HG03558 (cell line): ENCODE data around the gene TLE4.
"Not testable (repeated sequence)": the region's sequence is repeated elsewhere in the genome, so short reads cannot be mapped to it uniquely, and the experiment has no call there.

Experiments
- ATAC-seq: cut with Tn5 transposase; IDR thresholded peaks from one replicate; pipeline ENCODE4 v1.9.1; 2021; ENCODE audit warnings: moderate number of reproducible peaks; ENCODE audit not compliant: unreplicated experiment; ENCODE audit errors: extremely low read depth

Gene TLE4

DNA sequence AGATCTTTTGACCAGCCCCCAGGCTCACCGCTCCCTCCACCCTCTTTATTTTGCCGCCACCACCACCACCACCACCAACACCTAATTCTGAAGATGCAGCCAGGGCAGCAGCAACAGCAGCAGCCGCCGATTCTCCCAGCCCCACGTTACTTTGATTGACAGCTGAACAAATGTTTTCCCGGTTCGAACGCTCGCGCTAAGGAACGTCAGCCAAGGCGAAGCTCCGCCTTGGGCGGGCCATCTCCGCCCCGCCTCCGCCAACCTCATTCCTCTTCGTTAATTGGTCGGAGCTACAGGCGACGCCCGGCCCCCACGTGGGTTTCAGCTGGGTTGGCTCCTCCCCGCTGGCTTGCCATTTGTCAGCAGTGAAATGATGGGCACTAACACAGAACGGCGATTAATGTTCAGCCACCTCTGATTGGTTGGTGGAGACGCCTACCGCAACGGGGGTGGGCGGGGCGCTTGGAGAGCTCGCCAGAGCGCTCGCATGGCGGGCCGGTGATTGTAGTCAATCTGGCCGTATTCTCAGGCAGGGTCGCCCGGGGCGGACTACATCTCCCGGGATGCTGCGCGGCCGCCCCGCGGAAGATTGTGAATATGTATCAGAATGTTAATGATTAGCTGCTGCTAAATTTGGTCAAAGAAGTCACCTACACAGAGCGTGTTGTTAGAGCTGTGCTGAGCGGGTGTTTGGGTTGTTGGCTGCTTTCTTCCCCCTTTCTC lies at the start of gene TLE4:
Gene TLE4 (plus strand): TSS at position 657 of the 723 bp plus-strand sequence. CDS start 826 bp downstream, outside the sequence.
- peak; percentile 83 for ATAC-seq

- no peak for ATAC-seq
Measured at GRCh38 chr9:79522793-79523192, 49.0 kb upstream of the TLE4 start.

- no peak for ATAC-seq
Measured at GRCh38 chr9:79524266-79524665, 47.5 kb upstream of the TLE4 start.

GRCh38 chr9:79526149-79526672 lies 45.6 kb upstream of the TLE4 start:
- ATAC-seq = no peak

DNA sequence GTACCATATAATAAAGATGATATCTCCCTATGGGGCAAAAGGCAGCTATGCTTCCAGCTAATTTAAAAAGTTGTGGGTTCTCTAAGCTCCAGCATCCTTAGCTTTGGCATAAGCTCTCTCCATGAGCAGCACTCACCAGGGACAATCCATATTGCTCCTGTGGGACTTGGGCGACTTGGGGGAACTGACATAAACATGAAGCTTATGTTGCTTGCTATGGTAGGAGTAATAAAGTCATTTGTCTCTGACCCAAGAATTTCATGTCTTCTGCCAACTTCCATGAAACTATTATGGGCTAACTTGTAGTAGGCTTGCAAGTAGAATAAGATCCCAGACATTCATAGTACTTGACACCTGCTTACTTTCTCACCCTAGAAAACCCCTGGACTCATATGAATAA lies 36.2 kb upstream of the TLE4 start:
- no peak for ATAC-seq

- ATAC-seq = no peak
Measured at GRCh38 chr9:79537838-79538237, 33.9 kb upstream of the TLE4 start.

- ATAC-seq = no peak
Measured at GRCh38 chr9:79542735-79543620, 28.8 kb upstream of the TLE4 start.

DNA sequence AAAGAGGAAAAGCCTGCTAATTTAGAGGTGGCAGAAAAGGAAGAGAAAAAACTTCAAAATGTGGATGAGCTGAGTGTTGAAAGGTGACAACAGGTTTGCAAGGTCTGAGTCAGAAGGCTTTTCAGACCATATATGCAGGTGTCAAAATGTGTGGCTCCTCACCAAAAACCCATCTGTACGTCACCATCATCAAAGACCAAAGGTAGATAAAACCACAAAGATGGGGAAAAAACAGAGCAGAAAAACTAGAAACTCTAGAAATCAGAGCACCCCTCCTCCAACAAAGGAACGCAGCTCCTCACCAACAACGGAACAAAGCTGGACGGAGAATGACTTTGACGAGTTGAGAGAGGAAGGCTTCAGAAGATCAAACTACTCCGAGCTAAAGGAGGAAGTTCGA lies 27.4 kb upstream of the TLE4 start:
- not testable (repeated sequence) for ATAC-seq

DNA sequence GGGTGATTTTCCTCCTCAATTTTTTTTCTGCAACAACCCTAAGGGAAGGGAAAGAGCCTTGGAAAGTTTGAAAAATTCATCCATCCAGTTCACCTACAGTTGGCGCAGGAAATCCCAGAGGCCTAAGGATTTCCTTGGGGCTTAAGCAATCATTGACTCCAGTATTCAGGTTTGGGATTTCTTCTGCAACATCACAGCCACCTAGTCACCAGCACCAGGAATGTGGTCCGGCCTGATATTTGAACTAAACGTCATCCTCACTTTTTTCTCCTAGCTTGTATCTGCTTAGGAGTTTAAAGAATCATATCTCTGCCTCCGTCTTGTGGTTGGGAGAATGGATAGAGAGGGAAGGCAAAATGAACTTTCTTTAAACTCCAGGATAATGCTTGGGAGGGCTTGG lies 20.2 kb upstream of the TLE4 start:
- no peak for ATAC-seq

DNA sequence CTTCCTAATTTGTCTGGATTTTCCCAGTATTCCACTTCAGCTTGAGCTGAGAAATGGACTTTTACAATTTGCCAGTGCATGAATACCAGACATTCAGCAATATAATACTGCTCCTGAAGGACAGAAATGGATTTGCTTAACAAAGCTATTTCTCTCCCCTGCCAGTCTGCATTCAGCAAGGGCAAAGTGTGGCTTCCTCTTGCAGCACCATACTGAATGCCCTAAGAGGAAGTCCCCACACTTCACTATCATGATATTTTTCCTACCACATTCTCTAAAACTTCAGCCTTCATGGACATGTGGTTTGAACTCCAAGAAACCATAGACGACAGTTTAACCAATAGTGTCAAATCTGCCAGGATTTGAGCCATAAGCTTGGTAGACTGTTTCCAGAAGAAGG lies 19.8 kb upstream of the TLE4 start:
- no peak for ATAC-seq

- ATAC-seq = no peak
Measured at GRCh38 chr9:79555474-79556089, 16.2 kb upstream of the TLE4 start.

DNA sequence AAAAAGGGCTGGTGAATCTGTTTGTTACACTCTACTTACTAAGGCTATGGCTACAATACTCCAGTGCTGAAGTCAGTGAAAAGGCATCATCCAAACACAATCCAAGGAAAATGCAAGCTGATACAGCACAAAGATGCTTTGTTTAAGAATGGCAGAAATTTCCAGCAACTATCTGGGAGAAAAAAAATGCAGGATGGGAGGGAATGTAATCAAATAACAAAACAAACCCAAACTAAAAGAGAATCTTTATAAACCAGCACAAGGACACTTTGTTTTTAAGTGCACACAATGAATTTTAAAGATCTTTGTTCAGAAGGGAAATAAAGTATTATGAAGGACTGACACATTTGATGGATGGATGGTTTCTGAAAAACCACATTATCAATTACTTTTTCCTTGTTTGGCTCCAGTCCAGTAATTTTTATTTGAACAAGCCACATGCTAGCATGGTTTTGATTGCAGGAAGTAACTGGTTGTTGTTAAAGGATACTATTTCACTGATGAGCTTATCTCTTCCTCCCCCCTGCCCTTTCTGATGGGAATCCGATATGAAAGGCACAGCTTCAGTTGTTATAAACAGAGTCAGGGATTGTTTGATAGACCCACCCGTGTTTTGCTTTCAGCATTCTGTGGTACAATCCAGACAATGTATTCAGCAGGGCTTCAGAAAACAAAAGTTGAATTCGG lies 12.1 kb upstream of the TLE4 start:
- ATAC-seq = no peak

- ATAC-seq = no peak
Measured at GRCh38 chr9:79562749-79563386, 8.9 kb upstream of the TLE4 start.

DNA sequence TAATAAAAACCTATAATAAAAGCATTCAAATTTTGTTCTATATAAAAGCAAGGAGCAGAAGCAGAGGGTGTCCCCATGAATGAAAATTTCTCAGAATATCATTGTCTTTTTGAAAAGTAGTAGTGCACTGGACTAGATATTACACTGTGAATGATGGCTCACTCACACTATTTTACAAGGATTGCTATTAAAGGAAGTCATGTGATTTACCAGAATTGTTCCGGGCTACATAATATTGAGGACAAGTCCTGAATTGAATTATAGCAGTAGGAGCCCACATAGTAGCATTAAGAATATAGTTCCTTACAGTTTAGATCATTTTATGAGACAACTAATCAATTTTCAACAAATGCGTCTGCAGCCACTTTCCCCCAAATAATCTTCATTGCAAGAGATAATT lies 7.7 kb upstream of the TLE4 start:
- no peak for ATAC-seq

GRCh38 chr9:79565245-79565644 lies 6.5 kb upstream of the TLE4 start:
- ATAC-seq = peak; percentile 91

DNA sequence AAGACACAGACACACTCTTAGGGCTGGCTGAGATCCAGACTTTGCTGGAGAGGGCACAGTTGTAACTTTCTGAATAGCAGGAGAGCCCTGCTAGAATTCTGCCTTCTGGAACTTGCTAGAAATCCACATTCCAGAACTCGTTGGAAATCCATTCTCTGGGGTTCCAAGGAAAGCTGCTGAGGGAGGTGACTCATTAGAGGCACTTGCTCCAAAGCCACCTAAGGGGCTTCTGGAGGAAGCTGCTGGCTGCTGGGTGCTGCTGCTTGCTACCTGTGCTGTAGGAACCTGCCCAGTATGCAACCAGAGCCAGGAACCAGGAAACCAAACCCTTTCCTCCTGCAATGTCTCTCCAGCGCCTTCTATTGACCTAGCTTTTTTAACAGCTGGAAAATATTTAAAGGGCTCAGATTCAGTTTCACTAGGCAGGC lies 4.1 kb upstream of the TLE4 start:
- no peak for ATAC-seq

- no peak for ATAC-seq
Measured at GRCh38 chr9:79568337-79569101, 3.2 kb upstream of the TLE4 start.

DNA sequence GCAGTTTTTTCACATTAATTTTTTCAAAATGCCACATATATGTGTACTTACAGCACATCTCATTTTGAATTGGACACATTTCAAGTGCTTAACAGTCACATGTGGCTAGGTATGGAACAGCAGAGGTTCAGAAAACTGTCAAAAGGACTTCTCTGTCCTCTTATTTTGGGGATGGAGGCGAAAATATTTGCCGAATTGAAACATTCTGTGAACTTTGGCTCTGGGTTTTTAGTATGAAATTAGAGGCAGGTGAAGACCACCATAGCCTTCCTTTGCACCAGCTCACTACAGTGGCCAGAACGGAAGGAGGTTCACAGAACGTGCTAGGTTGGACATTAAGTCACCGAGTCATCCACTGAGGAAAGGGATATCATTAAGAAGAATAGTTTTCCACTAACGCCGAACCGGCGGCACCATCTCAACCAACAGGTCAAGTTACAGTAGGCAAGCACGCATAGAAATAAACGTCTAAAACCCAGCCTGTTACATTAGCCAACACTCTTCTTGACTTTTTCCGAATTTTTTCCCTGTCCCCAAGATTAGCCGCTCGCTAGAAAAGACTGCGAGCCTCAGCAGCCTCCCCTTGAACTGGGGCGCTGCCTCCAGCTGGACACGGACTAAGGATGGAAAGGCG lies 1.8 kb upstream of the TLE4 start:
- ATAC-seq = no peak
